HL-60/S4 (cell line): ENCODE results near the gene SLC8B1.

Experiments used
- in situ Hi-C: fragments of 300-500 bp; cut with MboI; formaldehyde crosslinking; loops from 2 replicates; pipeline ENCODE4 v1.14.3; 2022; ENCODE audit warnings: low sequenced_read_pairs

SLC8B1 gene

DNA sequence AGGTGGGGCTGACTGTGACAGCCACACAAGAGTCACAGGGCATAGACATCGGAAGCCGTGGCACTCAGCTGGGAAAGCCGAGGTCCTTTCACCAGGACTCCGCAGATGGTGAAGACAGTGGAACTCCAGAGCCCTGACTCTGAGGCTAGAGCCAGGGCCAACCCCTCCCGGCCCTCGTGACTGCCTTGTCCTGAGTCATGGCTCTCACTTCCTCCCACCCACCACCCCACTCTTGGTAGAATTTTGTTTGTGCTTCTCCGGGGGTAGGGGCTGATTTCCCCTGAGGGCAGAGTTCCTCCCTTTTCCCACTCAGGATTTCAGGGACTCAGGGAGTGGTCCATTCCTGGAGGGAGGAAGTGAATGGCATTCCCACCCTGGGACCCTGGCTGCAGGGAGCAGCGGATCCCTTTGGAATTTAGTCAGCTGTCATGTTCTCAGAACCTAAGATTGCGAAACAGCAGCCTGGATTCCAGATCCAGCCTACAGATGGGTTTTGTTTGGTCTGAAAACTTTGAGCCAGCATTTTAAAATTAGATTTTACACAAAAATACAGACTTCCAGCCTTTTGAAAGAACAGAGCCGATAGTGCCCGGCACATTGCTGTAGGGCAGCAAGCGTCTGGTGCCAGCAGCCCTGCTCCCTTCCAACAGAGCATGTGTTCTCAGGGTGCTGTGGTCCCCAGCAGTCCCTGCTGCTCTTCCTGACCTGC, 62.9 kb downstream of the SLC8B1 start:
- in situ Hi-C loops, result no loop called here

DNA sequence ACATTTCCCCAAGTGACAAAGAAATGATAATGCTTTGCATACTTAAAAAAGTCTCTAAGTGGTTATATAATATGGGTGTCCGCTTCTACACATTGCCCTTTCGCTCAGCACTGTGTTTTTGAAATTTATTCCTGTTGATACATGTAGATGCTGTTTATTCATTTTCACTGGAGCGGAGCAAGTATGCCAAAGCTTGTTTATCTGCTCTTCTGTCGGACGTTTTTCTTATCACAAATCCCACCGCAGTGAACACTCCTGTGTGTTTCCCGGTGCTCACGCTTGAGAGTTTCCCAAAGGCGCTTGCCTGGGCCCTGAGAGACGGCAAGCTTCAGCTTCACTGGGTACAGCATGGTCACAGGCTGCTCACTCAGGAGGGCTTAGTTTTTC, 63.5 kb downstream of the SLC8B1 start:
- in situ Hi-C loops, result no loop called here

DNA sequence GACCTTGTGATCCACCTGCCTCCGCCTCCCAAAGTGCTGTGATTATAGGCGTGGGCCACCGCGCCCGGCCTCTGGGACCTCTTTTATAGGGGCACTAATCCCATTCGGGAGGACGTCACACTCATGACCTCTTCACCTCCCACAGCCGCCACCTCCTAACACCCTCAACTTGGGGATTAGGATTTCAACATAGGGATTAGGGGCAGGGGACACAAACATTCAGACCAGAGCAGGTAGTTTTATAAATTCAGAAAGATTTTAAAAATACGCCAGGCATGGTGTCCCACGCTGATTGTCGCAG, 64.2 kb downstream of the SLC8B1 start:
- in situ Hi-C loops, result no loop called here

DNA sequence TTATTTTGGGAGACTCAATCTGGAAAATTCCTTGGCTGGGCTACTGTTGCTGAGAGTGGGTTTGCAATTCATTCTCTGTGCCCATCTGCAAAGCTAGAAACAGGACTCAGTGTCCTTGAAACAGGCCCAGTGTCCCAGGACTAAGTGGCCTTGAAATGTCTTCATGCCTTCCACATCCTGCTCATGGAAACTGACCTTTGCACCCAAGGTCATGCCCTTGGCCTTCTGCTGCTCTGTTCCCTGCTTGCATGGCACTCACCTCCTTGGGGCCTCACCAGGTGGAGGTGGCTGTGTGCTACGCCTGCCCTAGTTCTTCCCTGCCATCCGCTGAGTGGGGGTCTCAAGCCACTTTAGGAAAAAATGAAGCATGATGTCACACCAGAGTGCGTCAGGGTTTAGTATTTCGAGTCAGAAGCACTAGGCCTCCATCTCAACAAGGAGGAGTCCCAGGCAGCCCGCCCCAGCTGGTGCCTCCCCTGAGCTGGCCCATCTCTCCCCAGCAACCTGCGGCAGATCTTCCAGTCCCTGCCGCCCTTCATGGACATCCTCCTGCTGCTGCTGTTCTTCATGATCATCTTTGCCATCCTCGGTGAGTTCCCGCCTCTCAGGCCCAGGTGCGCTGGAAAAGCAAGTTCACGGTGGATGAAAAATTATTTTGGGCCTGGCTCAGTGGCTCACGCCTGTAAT, 65.5 kb downstream of the SLC8B1 start:
- in situ Hi-C loops, result no loop called here

DNA sequence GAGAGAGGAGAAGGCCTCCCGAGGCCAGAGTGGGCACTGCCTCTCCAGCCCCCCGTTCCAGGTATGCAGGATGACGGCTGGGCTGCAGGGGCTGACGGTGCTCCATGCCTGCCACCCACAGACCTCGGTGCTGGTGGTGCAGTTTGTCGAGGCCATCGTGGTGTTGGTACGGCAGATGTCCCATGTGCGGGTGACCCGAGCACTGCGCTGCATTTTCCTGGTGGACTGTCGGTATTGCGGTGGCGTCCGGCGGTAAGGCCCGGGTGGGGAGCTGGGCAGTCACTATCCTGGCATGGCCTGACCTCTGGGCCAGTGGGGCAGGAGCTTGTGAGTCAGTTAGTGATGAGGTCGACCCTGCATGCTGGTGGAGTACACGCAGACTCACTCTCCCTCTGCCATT, 66.3 kb downstream of the SLC8B1 start:
- in situ Hi-C loops, result no loop called here

DNA sequence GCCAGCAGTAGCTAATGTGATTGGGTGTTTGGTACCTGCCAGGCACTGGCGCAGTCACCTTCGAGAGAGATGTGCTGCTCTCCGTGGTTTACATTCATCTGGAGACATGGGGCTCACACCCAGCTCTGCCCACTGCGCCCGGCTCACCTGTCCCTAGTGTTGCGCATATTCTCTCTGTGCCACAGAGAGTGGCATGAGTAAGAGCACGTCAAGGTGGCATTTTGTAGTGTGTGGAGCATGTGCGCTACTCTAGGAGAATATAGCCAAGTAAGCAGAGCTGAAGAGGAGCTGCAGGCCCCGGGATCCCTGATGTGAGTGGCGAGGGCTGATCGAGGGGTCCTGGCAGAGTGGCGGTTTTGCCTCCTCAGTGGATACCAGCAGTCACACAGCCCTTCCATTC, 66.8 kb downstream of the SLC8B1 start:
- in situ Hi-C loops, result no loop called here

DNA sequence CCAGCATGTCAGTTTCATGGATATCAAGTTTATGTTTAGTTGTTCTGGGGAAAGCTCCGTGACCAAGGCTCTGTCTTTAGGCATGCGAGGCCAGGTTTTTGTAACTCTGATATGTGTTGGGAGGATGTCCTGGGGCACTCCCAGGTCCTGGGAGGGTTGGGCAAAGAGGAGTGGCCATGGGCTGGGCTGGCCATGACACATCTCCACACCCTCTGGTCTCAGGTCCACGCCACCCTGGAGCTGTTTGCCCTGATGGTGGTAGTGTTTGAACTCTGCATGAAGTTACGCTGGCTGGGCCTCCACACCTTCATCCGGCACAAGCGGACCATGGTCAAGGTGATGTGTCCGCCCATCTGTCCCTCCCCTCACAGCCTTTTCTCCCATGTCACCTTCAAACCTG, 67.3 kb downstream of the SLC8B1 start:
- in situ Hi-C loops, result no loop called here

DNA sequence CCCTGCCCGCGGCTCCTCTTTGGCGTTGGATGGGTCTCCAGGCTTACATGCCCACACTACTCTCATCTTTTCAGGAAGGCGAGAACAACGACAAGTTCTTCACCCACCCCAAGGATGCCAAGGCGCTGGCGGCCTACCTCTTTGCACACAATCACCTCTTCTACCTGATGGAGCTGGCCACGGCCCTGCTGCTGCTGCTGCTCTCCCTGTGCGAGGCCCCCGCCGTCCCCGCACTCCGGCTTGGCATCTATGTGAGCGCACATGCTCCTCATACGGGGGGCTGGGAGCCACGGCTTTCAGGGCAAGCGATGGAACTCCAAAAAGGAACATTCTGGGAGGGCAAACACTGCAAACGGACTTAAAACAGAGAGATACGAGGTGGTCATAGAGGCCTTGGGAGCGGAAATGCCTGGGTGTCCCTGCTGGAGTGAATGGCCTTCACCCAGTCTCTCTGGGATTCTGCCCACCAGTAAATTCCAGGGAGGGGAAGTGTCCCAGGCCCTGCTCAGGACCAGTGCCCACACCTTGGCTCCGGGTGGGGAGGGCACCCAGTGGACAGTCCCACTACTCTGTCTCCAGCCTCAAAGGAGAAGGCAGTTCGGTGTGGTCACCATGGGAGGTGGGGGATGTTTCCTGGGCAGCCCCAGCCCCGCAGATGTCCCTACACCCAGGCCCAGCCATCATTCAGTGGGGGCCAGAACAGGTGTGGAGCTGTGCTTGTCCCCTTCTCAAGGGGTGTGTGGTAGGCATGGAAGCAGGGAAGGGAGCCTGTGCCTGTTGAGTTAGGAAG, 68.6 kb downstream of the SLC8B1 start:
- in situ Hi-C loops, result no loop called here

DNA sequence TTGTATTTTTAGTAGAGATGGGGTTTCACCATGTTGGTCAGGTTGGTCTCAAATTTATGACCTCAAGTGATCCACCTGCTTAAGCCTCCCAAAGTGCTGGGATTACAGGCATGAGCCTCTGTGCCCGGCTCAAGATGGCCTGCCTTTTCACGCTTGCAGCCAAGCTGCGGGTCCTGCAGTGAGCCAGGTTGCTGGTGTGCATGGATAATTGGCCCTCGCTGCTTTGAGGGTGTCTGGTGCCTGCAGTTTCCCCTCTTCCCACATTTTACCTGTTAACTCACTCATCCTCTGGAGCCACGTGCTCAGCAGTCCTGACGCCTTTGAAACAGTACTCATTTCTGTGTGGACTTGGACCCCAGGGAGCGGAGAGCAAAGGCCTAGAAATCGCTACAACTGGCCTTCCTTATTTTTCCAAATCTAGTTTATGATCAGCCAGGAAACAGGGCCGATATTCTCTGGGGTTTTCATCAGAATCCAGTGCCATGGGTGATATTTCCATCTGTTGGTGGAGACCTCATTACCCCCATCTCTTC, 71.4 kb downstream of the SLC8B1 start:
- in situ Hi-C loops, result no loop called here

DNA sequence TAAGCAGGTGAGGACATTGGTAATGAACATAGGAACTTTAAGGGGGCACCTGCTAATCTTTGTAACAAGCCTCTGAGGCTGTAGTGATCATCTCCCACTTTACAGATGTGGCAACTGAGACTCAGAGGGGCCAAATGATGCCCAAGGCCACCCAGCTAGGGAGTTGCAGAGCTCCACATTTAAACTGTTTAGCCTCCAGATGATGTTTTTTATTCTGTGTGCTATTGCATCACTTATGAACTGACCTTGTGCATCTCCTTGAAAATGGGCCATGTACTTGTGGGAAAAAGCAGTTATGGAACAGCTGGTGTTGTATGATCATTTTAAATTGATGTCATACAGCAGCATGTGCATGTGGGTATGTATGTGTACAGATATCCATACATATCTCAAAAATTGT, 72.2 kb downstream of the SLC8B1 start:
- in situ Hi-C loops, result no loop called here

DNA sequence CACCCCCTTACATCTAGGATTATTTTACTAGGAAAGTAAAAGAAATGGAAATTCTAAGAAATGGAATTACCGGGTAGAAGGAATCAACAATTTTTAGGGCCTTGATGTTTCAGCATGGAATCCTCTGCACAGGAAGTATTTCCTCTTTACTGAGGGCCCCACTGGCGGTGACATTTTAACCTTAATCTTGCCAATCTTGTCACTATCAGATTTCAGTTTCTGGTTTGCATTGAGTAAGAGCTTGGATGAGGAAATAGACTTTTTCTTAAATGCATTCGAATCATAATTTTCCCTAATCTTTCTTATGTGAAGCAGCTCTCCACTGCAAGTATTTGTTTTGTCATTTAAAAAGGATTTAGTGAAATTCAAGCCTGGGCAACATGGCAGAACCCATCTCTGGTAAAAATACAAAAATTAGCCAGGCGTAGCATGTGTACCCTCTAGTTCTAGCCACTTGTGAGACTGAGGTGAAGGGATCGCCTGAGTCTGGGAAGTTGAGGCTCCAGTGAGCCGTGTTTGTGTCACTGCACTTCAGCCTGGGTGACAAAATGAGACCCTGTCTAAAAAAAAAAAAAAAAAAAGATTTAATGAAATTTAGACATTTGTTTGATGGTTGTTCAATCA, 73.0 kb downstream of the SLC8B1 start:
- in situ Hi-C loops, result no loop called here

DNA sequence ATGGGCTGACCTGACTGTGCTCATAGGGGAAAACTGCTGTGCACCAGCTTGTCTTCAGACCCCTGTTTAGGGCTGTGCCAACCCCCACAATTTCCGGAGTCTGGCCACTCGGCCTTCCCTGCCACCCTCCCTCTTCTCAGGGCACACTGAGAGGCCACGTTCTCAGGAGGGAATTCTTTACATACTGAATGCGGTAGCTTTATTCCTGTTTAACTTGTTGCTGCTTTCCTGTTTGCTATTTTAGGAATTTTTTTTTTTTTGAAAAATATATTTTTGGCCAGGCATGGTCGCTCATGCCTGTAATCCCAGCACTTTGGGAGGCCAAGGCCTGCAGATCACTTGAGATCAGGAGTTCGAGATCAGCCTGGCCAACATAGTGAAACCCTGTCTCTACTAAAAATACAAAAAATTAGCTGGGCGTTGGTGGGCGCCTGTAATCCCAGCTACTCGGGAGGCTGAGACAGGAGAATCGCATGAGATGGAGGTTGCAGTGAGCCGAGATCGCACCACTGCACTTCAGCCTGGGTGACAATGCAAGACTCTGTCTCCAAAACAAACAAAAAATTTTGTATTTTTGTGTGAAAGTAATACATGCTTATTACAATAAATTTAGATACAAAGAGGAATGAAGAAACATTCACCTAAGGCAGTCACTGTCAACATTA, 74.1 kb downstream of the SLC8B1 start:
- in situ Hi-C loops, result no loop called here

DNA sequence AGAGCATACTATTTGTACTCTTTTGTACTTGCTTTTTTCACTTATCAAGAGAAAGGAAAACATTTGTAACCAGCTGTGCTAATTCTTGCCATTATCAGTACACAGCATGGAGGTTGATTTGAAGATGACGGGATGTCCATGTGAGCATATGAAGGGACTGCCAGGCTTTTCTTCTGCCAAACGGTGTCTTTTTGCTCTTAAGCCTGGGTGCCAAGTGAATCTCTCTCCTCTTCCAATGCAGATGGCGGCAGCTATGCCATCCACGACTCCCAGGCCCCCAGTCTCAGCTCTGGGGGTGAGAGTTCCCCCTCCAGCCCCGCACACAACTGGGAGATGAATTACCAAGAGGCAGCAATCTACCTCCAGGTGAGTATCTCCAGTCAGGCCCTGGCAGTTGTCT, 74.8 kb downstream of the SLC8B1 start:
- in situ Hi-C loops, result no loop called here

DNA sequence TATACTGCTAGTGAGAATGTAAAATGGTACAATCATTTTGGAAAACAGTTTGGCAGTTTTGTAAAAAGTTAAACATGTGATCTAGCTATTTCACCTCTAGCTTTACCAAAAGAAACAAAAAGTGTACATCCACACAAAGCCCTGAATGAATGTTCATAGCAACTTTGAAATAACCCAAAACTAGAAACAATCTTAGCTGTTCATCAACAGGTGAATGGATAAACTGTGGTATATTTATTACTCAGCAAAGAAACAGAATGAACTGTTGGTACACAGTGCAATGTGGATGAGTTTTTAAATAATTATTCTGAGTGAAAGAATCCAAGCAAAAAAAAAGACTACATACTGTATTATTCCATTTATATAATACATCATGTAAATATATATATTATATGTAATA, 77.3 kb downstream of the SLC8B1 start:
- in situ Hi-C loops, result loop anchor here (5.0 kb wide), 1 partner anchor 35 kb away; no protein-coding TSS in a partner anchor

DNA sequence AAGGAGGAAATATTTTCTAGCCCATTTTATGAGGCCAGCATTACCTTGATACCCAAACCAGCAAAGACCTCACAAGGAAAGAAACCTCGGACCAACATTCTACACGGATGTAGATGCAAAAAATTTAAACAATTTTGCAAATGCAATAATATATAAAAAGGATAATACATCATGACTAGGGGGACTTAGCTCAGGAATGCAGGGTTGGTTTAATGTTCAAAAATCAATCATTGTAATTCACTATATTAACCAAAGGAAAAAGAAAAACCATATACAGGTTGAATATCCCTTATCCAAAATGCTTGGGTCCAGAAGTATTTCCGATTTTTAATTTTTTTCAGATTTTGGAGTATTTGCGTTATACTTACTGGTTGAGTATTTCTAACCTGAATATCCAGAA, 80.6 kb downstream of the SLC8B1 start:
- in situ Hi-C loops, result no loop called here

DNA sequence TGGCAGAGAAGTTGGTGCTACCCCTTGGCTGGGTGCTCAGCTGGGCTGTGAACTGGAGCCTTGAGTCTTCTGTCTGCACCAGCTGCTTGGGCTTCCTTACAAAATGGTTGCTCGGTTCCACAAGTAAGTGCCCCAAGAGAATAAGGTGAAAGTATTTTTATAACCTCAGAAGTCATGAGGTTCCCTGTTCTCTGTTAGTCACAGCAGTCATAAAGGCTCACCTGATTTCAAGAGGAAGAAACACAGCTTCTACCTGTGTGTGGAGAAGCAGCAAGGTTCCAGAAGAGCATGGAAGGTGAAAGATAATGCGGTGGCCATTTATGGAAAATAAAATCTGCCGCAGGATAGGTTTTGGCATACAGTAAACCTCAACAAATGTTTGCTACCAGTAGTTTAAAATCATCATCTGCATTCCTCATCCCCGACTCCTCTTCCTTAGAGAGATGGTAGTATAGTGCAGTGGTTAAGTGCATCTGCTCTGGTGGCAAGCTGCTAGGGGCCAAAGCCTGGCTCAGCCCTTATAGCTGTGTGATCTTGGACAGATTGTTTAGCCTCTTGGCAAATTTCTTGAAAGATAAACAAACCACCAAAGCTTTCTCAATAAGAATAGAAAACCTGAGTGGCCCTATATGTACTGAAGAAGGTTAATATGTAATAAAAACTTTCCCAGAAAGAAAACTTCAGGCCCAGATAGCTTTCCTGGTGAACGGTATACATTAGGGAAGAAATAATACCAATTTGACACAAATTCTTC, 81.2 kb downstream of the SLC8B1 start:
- in situ Hi-C loops, result no loop called here

DNA sequence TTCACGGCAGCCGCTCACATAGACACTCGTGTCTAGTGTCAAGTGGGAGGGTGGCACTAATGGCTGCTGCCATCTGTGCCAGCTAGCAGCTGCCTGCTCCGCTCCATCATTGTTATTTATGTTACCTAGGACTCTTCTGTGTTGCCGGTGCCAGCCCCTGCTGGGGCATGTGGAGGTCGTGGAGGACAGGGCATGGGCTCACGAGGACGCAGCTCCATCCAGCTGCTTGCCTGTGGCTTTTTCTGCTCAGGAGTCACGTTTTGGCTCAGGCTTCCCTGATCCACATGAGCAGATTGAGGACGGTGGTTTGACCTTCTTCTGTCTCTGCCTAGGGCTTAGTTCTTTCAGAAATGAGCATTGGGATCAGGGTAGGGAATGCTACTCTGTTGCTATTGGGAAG, 82.4 kb downstream of the SLC8B1 start:
- in situ Hi-C loops, result no loop called here

DNA sequence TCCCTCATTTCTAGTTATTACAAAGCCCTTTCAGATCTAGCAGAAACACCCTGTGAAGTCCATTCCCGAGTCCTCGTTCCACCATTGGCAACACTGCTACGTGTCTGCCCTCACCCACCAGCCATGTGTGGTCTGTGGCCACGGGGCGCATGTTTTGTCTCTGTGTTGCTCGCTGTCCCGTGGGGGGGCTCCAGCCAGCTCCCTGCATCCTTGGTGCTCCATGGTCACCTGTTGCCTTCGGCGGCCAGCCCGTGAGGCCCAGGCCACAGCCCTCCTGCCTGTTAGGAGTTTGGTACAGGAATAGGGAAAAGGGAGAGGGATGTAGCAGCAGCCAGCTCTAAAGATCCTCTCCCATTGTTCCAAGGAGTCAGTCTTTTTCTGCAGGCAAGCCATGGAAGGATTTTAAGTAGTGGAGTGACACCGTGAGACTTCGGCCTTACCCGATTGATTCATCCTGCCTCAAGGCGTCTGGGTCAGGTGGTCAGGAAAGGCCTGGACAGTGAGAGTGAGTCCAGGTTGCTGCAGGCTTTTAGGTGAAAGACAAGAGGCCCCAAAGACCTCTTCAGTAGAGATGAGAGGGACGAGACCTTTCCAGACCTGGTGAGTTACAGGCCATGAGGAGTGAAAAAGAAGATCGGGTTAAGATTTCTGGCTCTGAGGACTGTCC, 83.4 kb downstream of the SLC8B1 start:
- in situ Hi-C loops, result no loop called here

DNA sequence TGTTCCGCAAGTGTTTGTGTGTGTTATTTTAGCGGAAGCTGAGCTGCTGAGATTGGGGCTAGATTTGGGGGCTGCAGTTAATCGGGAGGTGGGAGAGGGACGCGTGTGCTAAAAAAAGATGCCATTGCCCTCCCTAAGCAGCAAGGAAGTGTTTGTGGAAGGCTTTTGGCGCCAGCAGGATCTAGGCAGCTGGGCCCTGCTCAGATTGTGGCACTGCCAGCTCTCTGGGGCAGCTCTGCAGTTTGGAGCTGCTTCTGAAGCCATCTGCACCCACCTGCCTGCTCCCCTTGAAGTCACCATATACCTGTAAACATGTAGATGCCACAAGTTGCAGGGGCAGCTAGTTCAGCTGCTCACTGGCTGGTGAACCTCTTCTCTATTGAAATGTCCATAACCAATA, 84.9 kb downstream of the SLC8B1 start:
- in situ Hi-C loops, result no loop called here

DNA sequence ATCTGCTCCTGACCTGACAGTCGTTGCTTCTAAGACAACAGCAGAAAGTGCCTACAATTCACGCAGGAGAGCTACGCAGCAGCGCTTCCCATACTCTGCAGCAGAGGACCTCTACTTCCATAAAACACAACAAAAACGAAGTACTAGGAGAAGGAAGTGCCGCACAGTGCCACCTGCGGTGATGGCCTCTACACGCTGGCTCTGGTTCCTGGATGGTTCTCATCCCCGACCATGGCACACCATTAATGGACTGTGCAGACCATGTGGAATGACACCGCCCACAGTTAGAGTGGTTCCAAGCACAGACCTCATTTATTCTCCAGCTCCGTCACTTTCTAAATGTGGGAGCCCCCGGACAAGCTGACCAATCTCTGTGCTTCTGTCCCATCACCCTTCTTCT, 85.4 kb downstream of the SLC8B1 start:
- in situ Hi-C loops, result no loop called here
